ENCODE data around the gene RNF151. TPM values are rescaled to one million over a fixed set of nuclear protein-coding genes. Genes with fewer than 3 reads are reported as not detected.
A peak's percentile ranks its signal among the peaks of the same experiment; 100 is the strongest.

The RNF151 gene
- total and polyA plus RNA-seq, 10 of the 15 experiments (the other 5 are each of a cell fraction or from before 2014, with no cell fraction given), result 0.17 to 0.56 TPM; not detected in 8

DNA sequence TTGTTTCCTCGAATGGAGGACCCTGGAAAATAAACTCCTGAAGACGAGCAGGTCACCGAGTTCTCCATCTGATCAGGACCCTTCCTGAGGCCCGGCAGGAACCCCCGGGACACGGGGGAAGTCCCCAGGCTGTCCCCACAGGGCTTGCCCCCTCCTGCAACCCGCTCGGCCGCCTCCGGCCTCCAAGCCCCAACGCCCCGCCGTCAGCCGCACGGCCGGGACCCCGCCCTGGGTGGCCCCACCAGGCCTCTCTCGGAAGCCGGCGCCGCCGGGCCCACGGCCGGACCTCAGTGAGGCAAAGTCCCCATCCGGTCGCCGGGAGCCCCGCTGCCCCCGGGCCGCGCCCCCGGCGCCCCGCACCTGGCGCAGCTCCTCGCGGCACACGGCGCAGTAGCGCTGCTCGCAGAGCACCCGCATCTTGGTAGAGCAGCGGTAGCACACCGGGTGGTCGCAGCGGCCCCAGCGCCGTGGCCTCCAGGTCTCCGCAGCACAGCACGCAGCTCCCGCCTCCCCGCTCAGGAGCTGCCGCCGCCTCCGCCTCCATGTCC lies 42.6 kb downstream of the RNF151 start:
- ChIA-PET CTCF (interaction anchor here (1.3 kb wide), 1 partner anchor 8 kb away, joined by 3 read pairs; no protein-coding TSS in a partner anchor), RAD21 (ENCODE audit: unreplicated experiment) (no interaction called here), POLR2A (interaction anchor here (0.6 to 2.2 kb wide), 4 partner anchors 13 to 526 kb away, joined by 3 to 14 read pairs (median 6); partner anchors contain the start of gene TRAF7), SMC1A (ENCODE audit: uncharacterized antibody, unreplicated experiment) (interaction anchor here (1.1 to 1.9 kb wide), 2 partner anchors 28 to 146 kb away, joined by 3 to 5 read pairs; partner anchors contain the start of genes NOXO1 and TRAF7)
- Histone ChIP-seq H2AFZ (ENCODE audit: control insufficient read depth, low read depth, low read length) (no peak overlapping the region; the same call in 1 of the 2 replicates), H4K20me1 (ENCODE audit: control insufficient read depth, insufficient read depth) (no peaks in the 10 kb centered on the region), H3K4me1 (ENCODE audit: control insufficient read depth, insufficient read depth, low read length) (peaks cover 21% of the 10 kb centered on the region), H3K9ac (ENCODE audit: control insufficient read depth, insufficient read depth, low read length) (peak overlapping the region; percentile 92), H3K36me3 (ENCODE audit: control insufficient read depth in 2 of 2, insufficient read depth in 2 of 2, low read length in 1 of 2) (peaks cover 0 to 3% of the 10 kb centered on the region in 2 experiments; a peak in 1 of 4 replicates), H3K4me2 (ENCODE audit: control insufficient read depth, insufficient read depth) (peak overlapping the region; percentile 98), H3K9me3 (replicated peaks; ENCODE audit: control insufficient read depth, insufficient read depth, low read length) (no peaks in the 10 kb centered on the region), H3K4me3 (peak overlapping the region; percentile 100), H3K27ac (ENCODE audit: control insufficient read depth, insufficient read depth) (peak overlapping the region; percentile 89), H3K79me2 (ENCODE audit: control insufficient read depth, insufficient read depth, low read length) (peaks cover 61% of the 10 kb centered on the region), H3K27me3 (replicated peaks in 1 of 2; ENCODE audit: control insufficient read depth in 2 of 2, insufficient read depth in 2 of 2, low read length in 1 of 2) (no peaks in the 10 kb centered on the region)
- FAIRE-seq (no peak), DNase-seq (ENCODE audit: low read depth, low spot score) (no peak), ATAC-seq (peak; percentile 25)
- no TSS peak for BruUV-seq (replicated peaks)
- in situ Hi-C loops (cut with MboI), result no loop called here
- WGBS (ENCODE audit: insufficient coverage, insufficient replicate concordance, low lambda C conversion rate, missing lambda C conversion rate), result 2% methylated on average over 44 of the region's 55 CpGs
- intact Hi-C loops (cut with micrococcal nuclease; ENCODE audit: unreplicated experiment), result loop anchor here (5.0 kb wide), 1 partner anchor 143 kb away; no protein-coding TSS in a partner anchor
- TF ChIP-seq SIN3A (IDR thresholded peaks at IDR 0.05; ENCODE audit: low read depth, low read length) (0 out of 2 replicates have a peak, but pooled peaks have one; percentile 11), ZNF274 (IDR thresholded peaks at IDR 0.05; ENCODE audit: insufficient read depth, insufficient read length) (no peak), SMARCA5 (IDR thresholded peaks at IDR 0.05) (peak; percentile 36; the same call in 1 of the 2 replicates), RFX5 (IDR thresholded peaks at IDR 0.05; ENCODE audit: low read depth, low read length) (no peak), CBFB (IDR thresholded peaks at IDR 0.05; ENCODE audit: low read depth) (no peak), NR2C2 (IDR thresholded peaks at IDR 0.05; ENCODE audit: borderline replicate concordance, control insufficient read depth, insufficient read length, low read depth) (no peak), CREB1 (IDR thresholded peaks at IDR 0.05; ENCODE audit: low read depth) (no peak), PML (IDR thresholded peaks at IDR 0.05; ENCODE audit: low read length) (no peak), GATAD2B (conservative IDR thresholded peaks at IDR 0.05; ENCODE audit: low read depth) (0 out of 2 replicates have a peak, but pooled peaks have one; percentile 4), NFIC (IDR thresholded peaks at IDR 0.05; ENCODE audit: low read depth, low read length) (no peak)
- TF ChIP-seq, protein P1, sequence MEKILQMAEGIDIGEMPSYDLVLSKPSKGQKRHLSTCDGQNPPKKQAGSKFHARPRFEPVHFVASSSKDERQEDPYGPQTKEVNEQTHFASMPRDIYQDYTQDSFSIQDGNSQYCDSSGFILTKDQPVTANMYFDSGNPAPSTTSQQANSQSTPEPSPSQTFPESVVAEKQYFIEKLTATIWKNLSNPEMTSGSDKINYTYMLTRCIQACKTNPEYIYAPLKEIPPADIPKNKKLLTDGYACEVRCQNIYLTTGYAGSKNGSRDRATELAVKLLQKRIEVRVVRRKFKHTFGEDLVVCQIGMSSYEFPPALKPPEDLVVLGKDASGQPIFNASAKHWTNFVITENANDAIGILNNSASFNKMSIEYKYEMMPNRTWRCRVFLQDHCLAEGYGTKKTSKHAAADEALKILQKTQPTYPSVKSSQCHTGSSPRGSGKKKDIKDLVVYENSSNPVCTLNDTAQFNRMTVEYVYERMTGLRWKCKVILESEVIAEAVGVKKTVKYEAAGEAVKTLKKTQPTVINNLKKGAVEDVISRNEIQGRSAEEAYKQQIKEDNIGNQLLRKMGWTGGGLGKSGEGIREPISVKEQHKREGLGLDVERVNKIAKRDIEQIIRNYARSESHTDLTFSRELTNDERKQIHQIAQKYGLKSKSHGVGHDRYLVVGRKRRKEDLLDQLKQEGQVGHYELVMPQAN (conservative IDR thresholded peaks at IDR 0.05), result peak; percentile 59
- TF ChIP-seq, protein P2, sequence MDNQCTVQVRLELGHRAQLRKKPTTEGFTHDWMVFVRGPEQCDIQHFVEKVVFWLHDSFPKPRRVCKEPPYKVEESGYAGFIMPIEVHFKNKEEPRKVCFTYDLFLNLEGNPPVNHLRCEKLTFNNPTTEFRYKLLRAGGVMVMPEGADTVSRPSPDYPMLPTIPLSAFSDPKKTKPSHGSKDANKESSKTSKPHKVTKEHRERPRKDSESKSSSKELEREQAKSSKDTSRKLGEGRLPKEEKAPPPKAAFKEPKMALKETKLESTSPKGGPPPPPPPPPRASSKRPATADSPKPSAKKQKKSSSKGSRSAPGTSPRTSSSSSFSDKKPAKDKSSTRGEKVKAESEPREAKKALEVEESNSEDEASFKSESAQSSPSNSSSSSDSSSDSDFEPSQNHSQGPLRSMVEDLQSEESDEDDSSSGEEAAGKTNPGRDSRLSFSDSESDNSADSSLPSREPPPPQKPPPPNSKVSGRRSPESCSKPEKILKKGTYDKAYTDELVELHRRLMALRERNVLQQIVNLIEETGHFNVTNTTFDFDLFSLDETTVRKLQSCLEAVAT (IDR thresholded peaks at IDR 0.05), result no peak
- TF ChIP-seq, protein P3, sequence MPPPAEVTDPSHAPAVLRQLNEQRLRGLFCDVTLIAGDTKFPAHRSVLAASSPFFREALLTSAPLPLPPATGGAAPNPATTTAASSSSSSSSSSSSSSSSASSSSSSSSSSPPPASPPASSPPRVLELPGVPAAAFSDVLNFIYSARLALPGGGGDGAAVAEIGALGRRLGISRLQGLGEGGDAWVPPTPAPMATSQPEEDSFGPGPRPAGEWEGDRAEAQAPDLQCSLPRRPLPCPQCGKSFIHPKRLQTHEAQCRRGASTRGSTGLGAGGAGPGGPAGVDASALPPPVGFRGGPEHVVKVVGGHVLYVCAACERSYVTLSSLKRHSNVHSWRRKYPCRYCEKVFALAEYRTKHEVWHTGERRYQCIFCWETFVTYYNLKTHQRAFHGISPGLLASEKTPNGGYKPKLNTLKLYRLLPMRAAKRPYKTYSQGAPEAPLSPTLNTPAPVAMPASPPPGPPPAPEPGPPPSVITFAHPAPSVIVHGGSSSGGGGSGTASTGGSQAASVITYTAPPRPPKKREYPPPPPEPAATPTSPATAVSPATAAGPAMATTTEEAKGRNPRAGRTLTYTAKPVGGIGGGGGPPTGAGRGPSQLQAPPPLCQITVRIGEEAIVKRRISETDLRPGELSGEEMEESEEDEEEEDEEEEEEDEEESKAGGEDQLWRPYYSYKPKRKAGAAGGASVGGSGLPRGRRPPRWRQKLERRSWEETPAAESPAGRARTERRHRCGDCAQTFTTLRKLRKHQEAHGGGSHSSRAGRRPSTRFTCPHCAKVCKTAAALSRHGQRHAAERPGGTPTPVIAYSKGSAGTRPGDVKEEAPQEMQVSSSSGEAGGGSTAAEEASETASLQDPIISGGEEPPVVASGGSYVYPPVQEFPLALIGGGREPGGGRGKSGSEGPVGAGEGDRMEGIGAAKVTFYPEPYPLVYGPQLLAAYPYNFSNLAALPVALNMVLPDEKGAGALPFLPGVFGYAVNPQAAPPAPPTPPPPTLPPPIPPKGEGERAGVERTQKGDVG (CRISPR knock-in tag; IDR thresholded peaks at IDR 0.05), result no peak
- TF ChIP-seq, protein P4, sequence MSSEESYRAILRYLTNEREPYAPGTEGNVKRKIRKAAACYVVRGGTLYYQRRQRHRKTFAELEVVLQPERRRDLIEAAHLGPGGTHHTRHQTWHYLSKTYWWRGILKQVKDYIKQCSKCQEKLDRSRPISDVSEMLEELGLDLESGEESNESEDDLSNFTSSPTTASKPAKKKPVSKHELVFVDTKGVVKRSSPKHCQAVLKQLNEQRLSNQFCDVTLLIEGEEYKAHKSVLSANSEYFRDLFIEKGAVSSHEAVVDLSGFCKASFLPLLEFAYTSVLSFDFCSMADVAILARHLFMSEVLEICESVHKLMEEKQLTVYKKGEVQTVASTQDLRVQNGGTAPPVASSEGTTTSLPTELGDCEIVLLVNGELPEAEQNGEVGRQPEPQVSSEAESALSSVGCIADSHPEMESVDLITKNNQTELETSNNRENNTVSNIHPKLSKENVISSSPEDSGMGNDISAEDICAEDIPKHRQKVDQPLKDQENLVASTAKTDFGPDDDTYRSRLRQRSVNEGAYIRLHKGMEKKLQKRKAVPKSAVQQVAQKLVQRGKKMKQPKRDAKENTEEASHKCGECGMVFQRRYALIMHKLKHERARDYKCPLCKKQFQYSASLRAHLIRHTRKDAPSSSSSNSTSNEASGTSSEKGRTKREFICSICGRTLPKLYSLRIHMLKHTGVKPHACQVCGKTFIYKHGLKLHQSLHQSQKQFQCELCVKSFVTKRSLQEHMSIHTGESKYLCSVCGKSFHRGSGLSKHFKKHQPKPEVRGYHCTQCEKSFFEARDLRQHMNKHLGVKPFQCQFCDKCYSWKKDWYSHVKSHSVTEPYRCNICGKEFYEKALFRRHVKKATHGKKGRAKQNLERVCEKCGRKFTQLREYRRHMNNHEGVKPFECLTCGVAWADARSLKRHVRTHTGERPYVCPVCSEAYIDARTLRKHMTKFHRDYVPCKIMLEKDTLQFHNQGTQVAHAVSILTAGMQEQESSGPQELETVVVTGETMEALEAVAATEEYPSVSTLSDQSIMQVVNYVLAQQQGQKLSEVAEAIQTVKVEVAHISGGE (CRISPR knock-in tag; IDR thresholded peaks at IDR 0.05), result no peak

Data from GM12878 (cell line).